SIG-M5 treated with dmso at 0.1 percent for 504 hours (cell line): ENCODE measurements around the gene CNPY4.
A peak's percentile ranks its signal among the peaks of the same experiment; 100 is the strongest.

Experiments used
- DNase-seq: peaks from one replicate; lab custom pipeline; 2025; ENCODE audit not compliant: unreplicated experiment; lab: John Stamatoyannopoulos, UW

Gene CNPY4

DNA sequence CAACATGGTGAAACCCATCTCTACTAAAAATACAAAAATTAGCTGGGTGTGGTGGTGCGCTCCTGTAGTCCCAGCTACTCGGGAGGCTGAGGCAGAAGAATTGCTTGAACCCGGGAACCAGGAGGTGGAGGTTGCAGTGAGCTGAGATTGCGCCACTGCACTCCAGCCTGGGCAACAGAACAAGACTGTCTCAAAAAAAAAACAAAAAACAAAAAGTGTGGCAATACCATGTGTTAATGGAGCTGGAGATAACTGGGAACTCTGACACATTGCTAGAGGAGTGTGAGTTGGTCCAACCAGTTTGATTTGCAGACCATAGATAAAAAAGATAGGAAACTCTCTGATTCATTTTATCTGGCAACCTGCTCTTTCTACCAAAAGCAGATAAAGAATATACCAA, 26.9 kb downstream of the CNPY4 start:
- DNase-seq, result peak; percentile 54

DNA sequence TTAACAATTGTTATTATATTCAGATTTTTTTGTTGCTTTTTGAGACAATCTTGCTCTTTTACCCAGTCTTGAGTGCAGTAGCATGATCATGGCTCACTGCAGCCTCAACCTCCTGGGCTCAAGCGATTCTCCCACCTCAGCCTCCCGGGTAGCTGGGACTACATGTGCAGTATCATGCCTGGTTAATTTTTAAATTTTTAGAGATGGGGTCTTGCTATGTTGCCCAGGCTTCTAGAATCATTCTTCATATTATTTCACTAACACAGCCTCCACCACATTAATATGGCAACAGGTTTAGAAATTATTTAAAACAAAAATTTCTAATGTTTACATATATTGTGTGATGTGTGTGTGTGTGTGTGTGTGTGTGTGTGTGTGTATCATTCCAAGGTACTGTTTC, 27.8 kb downstream of the CNPY4 start:
- DNase-seq, result no peak

DNA sequence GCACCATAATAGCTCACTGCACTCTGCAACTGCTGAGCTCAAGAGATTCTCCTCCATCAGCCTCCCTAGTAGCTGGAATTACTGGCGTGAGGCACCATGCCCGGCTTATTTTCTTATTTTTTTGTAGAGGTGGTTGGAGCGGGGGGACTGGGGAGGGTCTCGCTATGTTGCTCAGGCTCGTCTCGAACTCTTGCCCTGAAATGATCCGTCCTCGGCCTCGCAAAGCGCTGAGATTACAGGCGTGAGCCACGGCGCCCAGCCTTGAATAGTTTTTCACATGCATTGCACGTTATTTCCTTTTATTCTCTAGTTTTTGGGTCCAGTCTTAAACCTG, 28.8 kb downstream of the CNPY4 start:
- no peak for DNase-seq

DNA sequence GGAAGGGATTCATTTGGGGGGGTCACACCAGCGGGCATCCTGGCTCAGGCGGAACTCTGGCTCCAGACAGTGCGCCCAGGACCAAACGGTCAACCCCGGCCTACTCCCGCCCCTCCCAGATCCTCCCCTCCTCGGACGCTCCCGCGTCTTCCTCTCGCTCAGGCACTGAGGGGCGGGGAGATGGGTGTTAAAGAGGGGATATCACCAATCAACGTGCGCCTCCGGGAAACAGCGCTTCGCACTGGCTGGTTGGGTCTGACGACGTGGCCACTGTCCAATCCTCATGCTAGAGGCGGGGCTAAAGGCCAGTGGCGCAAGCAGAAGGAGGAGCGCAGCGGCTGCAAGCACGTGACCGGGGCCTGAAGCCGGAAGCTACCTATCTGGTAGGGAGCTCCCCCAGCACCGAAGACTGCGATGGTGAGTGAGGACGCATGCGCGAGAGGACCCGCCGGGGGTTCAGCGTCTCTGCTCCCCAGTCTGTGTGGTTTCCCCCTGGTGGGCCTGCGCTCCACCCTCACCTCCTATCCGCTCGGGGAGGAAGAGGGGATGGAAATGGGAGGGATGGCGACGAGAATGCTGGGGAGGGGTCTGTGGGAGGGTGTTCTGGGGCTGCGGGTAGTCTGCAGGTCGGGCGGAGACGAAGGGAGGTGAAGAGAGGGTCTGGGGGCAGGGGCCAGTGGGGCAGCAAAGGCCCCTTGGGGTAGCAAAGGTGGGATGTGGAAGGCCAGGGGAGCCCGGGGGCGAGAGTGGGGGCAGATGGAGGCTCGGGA, 29.3 kb downstream of the CNPY4 start, which contains the start of gene LAMTOR4:
Gene LAMTOR4 (plus strand): TSS at position 360 of the 770 bp plus-strand sequence. CDS start 55 bp downstream, at position 415.
- DNase-seq, result peak; percentile 99

DNA sequence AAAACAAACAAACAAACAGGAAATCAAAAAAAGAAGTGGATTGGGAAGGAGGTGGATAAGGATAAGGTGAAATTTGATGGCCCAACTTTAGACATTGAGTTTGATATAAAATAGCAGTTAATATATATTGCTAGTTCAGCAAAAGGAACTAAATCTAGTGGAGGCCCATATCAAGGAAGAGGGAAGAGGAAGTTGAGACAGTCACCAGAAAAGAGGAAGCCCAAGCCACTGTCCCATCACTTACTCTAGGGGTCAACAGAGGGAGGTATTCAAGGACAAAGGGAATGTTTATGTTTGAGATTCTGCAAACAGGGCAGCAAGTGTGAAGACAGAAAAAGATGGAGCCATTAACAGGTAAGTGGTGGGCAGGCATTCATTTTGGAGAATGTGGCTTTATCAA, 33.0 kb downstream of the CNPY4 start:
- peak; percentile 90 for DNase-seq

DNA sequence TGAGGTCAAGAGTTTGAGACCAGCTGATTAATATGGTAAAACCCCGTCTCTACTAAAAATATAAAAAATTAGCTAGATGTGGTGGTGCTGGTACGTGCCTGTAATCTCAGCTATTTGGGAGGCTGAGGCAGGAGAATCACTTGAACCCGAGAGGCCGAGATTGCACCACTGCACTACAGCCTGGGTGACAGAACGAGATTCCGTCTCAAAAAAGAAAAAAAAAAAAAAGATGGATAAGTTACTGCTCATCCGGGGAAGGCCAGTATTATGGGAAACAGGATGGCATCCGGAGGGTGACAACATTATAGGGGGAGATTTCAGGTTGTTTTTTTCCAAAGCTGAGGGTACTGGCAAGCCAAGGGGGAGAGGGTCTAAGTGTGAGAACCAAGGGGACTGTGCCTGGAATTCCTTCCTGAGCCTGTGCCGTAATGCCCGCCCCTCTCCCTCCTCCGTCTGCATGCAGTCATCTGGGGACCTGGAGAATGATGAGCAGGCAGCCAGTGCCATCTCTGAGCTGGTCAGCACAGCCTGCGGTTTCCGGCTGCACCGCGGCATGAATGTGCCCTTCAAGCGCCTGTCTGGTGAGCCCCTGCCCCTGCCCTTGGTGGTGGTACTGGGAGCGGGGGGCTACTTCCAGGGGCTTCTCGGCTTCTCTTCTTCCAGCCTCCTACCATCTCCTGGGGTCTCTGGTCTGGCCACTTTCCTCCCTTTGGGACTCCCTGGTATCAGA, 33.7 kb downstream of the CNPY4 start:
- no peak for DNase-seq

DNA sequence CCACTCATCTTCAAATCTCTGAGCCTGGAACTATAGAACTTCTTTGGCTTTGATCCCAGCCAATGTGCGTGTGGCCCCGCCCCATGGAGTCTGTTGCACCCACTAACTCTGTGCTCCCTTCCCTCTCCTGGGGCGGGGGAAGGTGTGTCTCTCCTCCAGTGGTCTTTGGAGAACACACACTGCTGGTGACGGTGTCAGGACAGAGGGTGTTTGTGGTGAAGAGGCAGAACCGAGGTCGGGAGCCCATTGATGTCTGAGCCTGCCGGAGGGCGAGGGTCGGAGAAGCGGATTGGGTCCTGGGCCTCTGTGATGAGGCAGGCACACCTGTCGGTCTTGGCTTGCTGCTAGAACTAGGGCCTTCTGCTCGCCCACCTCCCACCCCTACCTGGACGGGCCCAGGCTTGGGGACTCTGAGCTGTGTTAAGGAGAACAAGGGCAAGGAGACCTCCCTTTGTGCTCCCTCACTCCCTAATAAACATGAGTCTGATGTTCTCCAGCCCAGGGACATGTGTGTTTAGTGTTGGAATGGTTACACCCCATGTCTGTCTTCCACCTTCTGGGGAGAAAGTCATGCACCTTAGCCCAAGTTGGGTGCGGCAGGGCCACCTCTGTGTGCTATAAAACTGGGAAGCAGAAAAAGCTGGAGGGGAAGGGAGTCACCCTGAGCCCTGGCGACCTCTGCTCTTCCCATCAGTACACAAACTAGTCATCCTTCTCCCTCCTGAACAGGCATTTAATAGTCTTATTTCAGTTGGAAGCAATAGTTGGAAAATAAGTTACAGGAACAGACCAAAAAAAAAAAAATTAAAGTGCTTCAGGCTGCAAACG, 34.5 kb downstream of the CNPY4 start:
- no peak for DNase-seq

DNA sequence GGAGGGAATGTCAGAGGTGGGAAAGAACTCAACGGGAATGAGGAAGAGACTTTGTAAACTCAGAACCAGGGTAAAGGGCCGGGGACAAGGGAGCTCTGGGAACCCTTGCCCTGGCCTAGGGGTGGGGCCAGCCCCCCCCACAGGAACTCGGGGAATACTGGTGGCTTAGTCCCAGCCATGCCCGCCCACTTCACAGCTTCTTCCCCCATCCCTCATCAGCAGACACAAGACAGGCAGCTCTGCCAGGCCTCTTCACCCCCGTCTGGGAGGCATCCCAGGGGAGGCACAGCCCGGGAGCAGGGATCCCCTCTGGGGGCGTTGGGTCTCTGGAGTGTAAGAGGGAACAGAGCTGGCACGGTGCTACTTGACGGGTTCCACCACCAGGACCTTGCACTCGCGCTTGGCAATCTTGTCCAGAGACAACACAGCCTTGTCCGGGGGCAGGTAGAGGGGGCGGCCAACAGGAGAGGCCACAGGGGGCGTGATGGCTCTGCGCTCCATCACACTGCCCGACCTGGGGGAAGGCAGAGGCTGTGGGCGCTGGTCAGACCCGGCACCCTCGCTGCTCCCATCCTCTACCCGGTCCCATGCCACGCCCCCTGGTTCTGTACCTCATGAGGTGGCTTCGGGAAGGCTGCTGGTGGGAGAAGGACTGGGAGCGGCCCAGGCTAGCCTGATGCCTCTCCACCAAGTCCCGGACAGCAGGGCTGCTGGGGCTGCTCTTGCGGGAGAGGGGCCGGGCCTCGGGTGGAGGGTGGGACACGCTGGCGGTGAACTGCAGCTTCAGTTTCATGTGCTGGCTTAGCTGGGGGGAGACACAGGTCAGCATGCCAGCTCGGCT, 35.4 kb downstream of the CNPY4 start:
- DNase-seq, result no peak

DNA sequence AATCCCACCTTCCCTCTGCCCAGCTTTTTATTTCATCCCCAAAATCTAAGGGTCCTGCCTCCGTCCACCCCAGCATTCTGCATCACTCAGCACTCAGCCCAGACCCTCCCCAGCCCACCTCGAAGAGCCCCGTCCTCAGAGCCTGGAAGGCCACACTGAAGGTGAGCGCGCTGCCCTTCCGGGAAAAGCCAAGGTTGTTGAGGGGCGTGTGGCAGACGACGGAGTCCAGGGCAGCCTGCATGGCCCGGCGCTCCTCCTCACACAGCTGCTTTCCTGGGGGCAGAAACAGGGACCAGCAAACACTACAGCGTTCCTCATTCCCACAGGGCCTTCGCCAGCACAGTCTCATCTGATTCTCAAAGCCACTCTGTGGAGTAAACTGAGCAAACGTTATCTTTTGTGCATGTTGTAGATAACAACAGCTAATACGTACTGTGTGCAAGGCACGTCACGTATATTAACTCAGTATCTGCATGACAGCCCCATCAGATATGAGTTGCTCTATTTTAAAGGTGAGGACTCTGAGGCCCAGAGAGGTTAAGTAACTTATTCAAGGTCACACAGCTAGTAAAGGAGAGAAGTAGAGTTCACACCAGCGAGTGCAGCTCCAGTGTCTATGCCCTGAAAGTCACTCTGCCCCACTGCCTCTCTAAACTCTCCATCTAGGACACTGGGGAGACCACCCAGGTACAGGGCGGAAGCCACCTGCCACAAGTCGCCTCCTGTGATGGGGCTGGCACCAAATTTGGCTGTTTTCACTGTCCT, 36.3 kb downstream of the CNPY4 start:
- DNase-seq, result no peak

DNA sequence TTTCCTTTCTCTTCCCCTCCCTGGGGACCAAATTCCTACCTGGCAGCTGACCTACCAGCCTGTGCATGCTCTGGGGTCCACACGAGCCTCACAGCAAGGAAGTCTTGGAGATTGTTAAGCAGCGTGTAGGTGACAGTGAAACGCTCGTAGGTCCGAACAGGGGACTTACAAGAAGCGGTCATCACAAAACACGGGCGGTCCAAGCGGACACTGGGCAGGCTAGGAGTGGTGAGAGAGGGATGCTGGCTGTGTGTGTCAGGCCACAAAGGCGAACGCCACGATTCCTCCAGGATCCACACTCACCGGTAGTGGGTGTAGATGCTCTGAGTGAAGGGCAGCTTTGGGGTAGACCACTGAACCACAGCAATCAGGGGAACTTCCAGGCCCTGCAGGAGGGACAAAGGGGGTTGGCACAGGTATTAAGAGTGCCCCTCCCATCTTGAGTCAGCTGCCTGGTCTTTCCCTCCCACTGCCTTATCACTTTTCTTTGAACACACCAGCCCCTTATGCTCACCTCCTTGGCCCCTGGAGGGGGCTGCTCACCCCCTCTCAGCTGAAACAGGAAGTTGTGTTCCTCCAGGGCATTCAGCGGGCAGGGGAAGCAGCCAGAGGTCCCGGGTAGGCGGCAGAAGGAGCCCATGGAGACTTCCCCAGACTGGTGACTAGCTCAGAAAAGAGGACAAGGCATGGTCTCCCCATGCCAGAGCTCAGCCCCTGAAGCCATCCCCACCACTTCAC, 37.1 kb downstream of the CNPY4 start:
- DNase-seq, result no peak

DNA sequence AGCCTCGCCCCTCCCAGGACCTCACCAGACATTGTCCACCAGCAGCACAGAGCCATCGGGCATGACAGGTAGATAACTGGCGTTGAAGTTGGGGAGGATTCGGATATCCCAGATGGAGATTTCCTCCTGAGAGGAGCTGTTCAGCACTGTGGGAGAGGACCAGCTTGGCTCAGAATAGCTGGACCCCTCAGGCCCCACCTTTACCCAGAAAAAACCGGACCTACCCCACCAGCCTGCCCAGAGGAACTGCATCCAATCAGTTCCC, 37.6 kb downstream of the CNPY4 start:
- no peak for DNase-seq

DNA sequence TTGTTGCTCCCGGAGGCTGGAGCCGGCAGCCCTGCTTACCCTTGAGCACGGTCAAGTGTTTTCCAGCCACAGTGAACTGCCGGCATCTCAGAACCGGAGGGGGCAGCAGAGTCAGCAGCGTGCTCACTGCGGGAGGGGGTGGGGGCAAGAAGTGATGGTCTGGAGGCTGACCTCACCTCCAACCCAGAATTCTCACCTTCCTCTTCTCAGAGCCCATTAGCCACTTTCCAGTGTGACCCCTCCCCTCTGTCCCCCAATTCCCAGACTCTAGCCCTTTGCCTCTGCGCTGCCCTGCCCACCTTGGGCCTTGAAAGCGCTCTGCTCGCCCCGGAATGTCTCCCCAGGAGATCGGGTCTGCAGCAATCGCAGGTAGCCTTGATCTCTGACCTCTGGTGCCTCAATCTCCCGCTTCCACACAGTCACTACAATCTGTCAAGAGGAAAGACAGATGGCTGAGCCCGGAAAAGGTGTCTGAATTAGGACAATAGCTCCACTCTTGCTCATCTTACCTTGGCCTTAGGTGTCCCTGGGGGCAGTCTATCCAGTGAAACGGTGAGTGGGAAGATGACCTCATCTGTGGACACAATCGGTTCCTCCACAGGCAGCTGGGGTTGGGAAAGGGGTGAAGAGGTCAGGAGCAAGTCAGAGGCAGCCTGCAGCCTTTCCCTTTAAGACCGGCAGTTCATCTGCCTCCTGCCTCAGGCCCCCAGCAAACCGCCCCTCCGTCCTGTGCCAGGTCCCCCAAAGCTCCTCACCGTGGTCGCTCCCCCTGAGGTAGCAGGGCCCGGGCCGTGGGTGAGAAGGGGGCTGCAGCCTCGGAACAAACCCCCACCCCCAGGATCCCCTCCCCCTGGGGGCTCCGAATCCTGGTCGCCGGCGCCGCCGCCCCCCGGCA, 38.1 kb downstream of the CNPY4 start:
- peak; percentile 38 for DNase-seq

DNA sequence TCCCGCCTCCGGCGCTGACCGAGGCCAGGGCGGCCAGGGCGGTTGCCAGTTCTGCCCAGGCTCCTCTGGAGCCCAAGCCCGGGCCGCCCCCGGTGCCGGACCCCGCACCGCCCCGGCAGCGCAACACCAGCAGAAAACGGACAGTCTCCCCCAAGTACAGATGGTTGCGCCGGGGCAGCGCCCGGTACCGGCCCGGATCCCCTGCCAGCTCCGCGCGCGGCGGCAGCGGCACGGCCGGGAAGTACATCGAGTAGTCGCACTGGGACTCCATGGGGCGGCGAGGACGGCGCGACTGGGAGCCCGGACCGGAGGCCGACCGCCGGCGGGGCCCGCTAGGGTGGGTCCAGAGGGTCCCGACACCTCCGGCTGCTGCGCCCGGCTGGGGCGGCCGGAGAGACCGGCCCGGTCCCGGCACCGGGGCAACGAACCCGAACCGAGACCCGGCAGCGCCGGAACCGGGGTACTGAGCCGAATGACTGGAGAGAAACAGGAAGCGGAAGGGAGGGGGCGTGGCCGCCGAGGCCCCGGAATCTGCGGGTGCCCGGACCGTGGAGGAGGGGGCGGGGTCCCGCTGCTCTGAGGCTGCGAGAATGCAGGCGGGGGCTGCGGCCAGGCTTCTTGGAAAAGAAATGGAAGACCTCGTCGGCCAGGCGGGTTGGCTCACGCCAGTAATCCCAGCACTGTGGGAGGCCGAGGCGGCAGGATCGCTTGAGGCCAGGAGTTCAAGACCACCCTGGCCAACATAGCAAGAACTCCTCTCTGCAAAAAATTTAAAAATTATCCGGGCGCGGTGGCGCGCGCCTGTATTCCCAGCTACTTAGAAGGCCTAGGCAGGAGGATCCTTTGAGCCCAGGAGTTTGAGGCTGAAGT, 39.0 kb downstream of the CNPY4 start, which contains the start of gene TRAPPC14:
Gene TRAPPC14 (minus strand): TSS at position 495 of the 870 bp plus-strand sequence. CDS start 224 bp downstream, at position 271.
- peak; percentile 75 for DNase-seq

DNA sequence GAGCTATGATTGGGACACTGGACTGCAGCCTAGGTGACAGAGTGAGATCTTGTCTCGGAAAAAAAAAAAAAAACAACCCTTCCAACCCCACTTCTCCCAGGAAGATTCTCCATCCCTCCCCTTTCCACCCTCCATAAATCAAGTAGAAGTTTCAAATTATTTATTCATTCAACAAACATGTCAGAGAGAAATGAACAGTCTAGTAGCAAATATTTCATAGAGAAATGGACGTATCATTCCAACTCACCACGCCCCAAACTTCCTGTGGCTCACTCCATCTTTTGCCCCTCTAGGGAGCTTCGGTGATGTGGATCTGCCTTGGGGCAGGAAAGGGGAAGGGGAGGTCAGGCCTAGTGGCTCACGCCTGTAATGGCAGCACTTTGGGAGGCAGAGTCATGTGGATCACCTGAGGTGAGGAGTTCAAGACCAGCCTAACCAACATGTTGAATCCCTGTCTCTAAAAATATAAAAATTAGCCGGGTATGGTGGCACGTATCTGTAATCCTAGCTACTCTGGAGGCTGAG, 39.7 kb downstream of the CNPY4 start:
- DNase-seq, result no peak

DNA sequence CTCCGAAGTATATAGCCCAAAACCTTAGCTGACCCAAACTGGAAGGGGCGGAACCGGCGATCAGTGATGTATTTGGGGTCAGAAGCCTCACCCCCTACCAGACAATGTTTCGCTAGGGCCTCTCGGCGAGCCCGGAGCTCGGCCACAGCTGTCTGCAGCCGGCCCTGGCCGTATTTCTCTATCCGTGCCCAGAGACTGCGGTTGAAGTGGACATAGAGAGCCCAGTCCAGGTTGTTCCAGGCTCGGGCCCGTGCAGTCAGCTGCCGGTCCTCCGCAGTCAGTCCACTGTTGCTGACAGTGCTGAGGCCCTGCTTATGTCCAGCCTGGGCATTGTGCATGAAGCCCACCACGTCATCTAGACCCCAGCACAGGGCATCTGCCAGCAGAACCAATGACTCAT, 40.6 kb downstream of the CNPY4 start:
- no peak for DNase-seq

DNA sequence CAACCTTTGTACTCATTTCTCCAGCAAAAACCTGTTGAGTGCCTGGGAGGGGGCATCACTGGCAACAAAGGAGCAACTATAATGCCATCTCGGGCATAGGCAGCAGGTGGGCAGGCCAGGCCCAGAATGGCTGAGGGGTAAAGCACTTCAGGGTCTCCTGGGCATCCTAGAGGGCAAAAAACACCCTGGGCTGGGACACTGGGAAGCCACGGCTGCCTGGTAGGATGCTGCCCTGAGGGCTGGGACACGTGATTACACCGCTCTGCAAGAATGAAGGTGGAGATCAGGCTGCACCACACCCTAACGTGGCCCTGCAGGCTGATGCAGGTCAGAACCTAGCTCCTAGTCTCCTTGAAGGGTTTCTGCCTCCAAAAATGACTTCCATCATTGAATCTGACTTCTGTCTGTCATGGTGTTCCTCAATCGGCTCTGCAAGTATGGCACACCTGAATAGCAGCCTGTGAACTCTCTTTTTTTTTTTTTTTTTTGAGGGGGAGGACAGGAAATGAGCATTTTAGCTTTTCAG, 43.6 kb downstream of the CNPY4 start:
- peak; percentile 33 for DNase-seq

DNA sequence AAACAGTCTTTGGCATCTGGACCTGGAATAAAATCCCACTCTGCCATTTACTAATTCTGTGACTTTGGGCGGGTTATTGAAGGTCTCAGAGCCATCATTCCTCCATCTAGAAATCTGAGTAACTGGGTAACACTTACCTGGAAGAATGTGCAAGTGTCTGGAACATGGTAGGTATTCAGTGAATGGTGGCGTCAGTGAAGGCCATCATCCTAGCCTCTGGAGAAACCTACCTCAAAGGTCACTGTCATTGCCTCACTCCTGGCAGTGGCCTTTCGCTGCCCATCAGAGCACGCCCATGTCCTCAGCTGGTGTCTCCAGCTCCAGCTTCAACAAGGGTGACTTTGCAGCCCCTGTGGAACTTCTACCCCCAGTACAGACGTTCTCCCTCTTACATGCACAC, 44.4 kb downstream of the CNPY4 start:
- no peak for DNase-seq
